OCI-LY7 (cell line): Measurements from ENCODE around the gene APOL1.

Source experiments
- CTCF ChIP-seq: fragments of 200-600 bp; sonication (generic); conservative IDR thresholded peaks from 2 replicates; pipeline ENCODE4 v1.5.1; 2014; ENCODE audit warnings: mild to moderate bottlenecking, antibody characterized with exemption, low read length, moderate library complexity, mixed read lengths
- EZH2phosphoT487 ChIP-seq: fragments of 200-600 bp; sonication (generic); IDR thresholded peaks from 2 replicates; pipeline ENCODE4 v1.6.1; 2018; ENCODE audit warnings: low read depth, borderline replicate concordance, mild to moderate bottlenecking, mixed run types, antibody characterized with exemption, low read length, moderate library complexity, mixed read lengths

- no peak for TF ChIP-seq CTCF
- TF ChIP-seq EZH2phosphoT487, result no peak
Measured at GRCh38 chr22:36259615-36260300, 6.8 kb downstream of the APOL1 start.
